HepG2 (cell line): ENCODE results near the gene LITAFD. TPM values are rescaled to one million over a fixed set of nuclear protein-coding genes. Genes with fewer than 3 reads are reported as not detected.
A peak's percentile ranks its signal among the peaks of the same experiment; 100 is the strongest.

ENCODE experiments used
- ARHGAP35 ChIP-seq: sonication (generic); formaldehyde crosslinking; IDR thresholded peaks from 2 replicates; pipeline ENCODE4 v1.9.0; 2022; ENCODE audit warnings: mild to moderate bottlenecking, inconsistent platforms, moderate library complexity, missing genetic modification reagents, borderline replicate concordance
- DMAP1 ChIP-seq: IDR thresholded peaks from 2 replicates; pipeline ENCODE4 v1.6.1; 2016
- DNMT3B ChIP-seq: conservative IDR thresholded peaks from 2 replicates; pipeline ENCODE4 v1.6.1; 2016; ENCODE audit warnings: missing biosample characterization, control low read depth
- DPF2 ChIP-seq: sonication (generic); formaldehyde crosslinking; IDR thresholded peaks from 2 replicates; pipeline ENCODE4 v1.4.0; 2020; ENCODE audit warnings: mild to moderate bottlenecking, low read depth, missing genetic modification reagents, borderline replicate concordance
- MED8 ChIP-seq: sonication (generic); formaldehyde crosslinking; IDR thresholded peaks from 2 replicates; pipeline ENCODE4 v1.8.1; 2023; ENCODE audit warnings: mild to moderate bottlenecking, missing genetic modification reagents; ENCODE audit not compliant: insufficient replicate concordance
- NAIF1 ChIP-seq: sonication (generic); formaldehyde crosslinking; IDR thresholded peaks from 2 replicates; pipeline ENCODE4 v1.5.0; 2020; ENCODE audit warnings: mild to moderate bottlenecking, missing genetic modification reagents, borderline replicate concordance
- NR0B2 ChIP-seq: sonication (generic); formaldehyde crosslinking; IDR thresholded peaks from 2 replicates; pipeline ENCODE4 v1.4.0; 2020; ENCODE audit warnings: mild to moderate bottlenecking, missing genetic modification reagents
- SALL2 ChIP-seq: sonication (generic); formaldehyde crosslinking; IDR thresholded peaks from 2 replicates; pipeline ENCODE4 v1.8.1; 2023; ENCODE audit warnings: mild to moderate bottlenecking, missing genetic modification reagents, inconsistent platforms
- SKIL ChIP-seq: sonication (generic); formaldehyde crosslinking; IDR thresholded peaks from 2 replicates; pipeline ENCODE4 v1.8.0; 2022; ENCODE audit warnings: missing genetic modification reagents, mild to moderate bottlenecking, moderate library complexity, borderline replicate concordance
- TBX2 ChIP-seq: sonication (generic); formaldehyde crosslinking; IDR thresholded peaks from 2 replicates; pipeline ENCODE4 v1.5.0; 2020; ENCODE audit warnings: missing genetic modification reagents, mild to moderate bottlenecking, borderline replicate concordance
- TMF1 ChIP-seq: sonication (generic); formaldehyde crosslinking; IDR thresholded peaks from 2 replicates; pipeline ENCODE4 v1.8.1; 2022; ENCODE audit warnings: low read depth, missing genetic modification reagents
- XBP1 ChIP-seq: sonication (generic); formaldehyde crosslinking; IDR thresholded peaks from 2 replicates; pipeline ENCODE4 v1.5.0; 2020; ENCODE audit warnings: missing genetic modification reagents
- ZBTB25 ChIP-seq: IDR thresholded peaks from 2 replicates; pipeline ENCODE4 v1.6.1; 2018; ENCODE audit warnings: missing genetic modification reagents
- ZNF256 ChIP-seq: sonication (generic); formaldehyde crosslinking; conservative IDR thresholded peaks from 2 replicates; pipeline ENCODE4 v1.4.0; 2020; ENCODE audit warnings: missing genetic modification reagents
- ZNF510 ChIP-seq: sonication (generic); formaldehyde crosslinking; IDR thresholded peaks from 2 replicates; pipeline ENCODE4 v1.4.0; 2020; ENCODE audit warnings: low read depth, mild to moderate bottlenecking, missing genetic modification reagents
- ZNF563 ChIP-seq: sonication (generic); formaldehyde crosslinking; IDR thresholded peaks from 2 replicates; pipeline ENCODE4 v1.8.0; 2022; ENCODE audit warnings: mild to moderate bottlenecking, moderate library complexity, missing genetic modification reagents
- ZNF574 ChIP-seq: sonication (generic); formaldehyde crosslinking; IDR thresholded peaks from 2 replicates; pipeline ENCODE4 v1.4.0; 2020; ENCODE audit warnings: missing genetic modification reagents
- ZNF687 ChIP-seq: sonication (generic); formaldehyde crosslinking; IDR thresholded peaks from 2 replicates; pipeline ENCODE4 v1.5.1; 2020; ENCODE audit warnings: mild to moderate bottlenecking, missing genetic modification reagents, moderate library complexity
- polyA plus RNA-seq, 8 experiments: library from polyadenylated mRNA; depleted of rRNA in 3 of 8; stranded (reverse) in 7 of 8; unstranded in 1 of 8; fragments of >200 nt; fragmentation: Illumina TruSeq in 4 of 8; extraction: Trizol in 4 of 8; gene quantifications; 2 replicates each; pipeline versions ENCODE4 v1.2.1 to v1.2.3, GENCODE V29; 2011 to 2016; ENCODE audit warnings: low read depth in 4 of 8, missing spikeins in 1 of 8, mixed read lengths in 1 of 8; ENCODE audit not compliant: insufficient read depth in 1 of 8
- total RNA-seq, 5 experiments: library from RNA; depleted of rRNA; stranded (reverse); fragments of >200 nt; fragmentation: Illumina TruSeq; extraction: Trizol; gene quantifications; 2 replicates each; pipeline ENCODE4 v1.2.3, GENCODE V29; 2016; ENCODE audit warnings: low read depth in 1 of 5

The LITAFD gene
- total and polyA plus RNA-seq, 2 of the 13 experiments (the other 11 are each of a cell fraction or from before 2014, with no cell fraction given) = not detected

GRCh38 chr16:8855051-8855786 is 26.9 kb upstream of the LITAFD start (continued):
- TF ChIP-seq NR0B2 (CRISPR knock-in tag) (no peak), DNMT3B (CRISPR knock-in tag) (no peak), ZBTB25 (CRISPR knock-in tag) (no peak), ZNF510 (CRISPR knock-in tag) (no peak), ZNF256 (CRISPR knock-in tag) (0 out of 2 replicates have a peak, but pooled peaks have one; percentile 38), TMF1 (no peak), SALL2 (0 out of 2 replicates have a peak, but pooled peaks have one; percentile 53), SKIL (no peak), ZNF563 (CRISPR knock-in tag) (no peak), ZNF687 (CRISPR knock-in tag) (peak; percentile 41), NAIF1 (CRISPR knock-in tag) (no peak), ZNF574 (CRISPR knock-in tag) (0 out of 2 replicates have a peak, but pooled peaks have one; percentile 13), TBX2 (peak; percentile 13; the same call in 1 of the 2 replicates), DMAP1 (no peak), XBP1 (CRISPR knock-in tag) (no peak), DPF2 (no peak), MED8 (CRISPR knock-in tag) (no peak), ARHGAP35 (CRISPR knock-in tag) (no peak)
